K562 (cell line): ENCODE measurements around the gene SDCCAG8. TPM values are rescaled to one million over a fixed set of nuclear protein-coding genes. Genes with fewer than 3 reads are reported as not detected.

ENCODE experiments used
- ATAC-seq: fragments of 200-7000 bp; cut with Tn5 transposase; 3 replicates; pipeline ENCODE4 v1.9.1; 2020; ENCODE audit warnings: moderate library complexity
- BruUV-seq: library from RNA; stranded (reverse); fragments of 400-500 nt; replicated peaks from 2 replicates; lab custom pipeline; 2021; lab: Mats Ljungman, UMichigan
- CTCF ChIA-PET: fragments of 300-600 bp; formaldehyde crosslinking; extraction: SDS; loops from one replicate; lab custom pipeline; 2021; ENCODE audit warnings: low intra/inter-chr PET ratio; lab: Yijun Ruan, JAX
- POLR2A ChIA-PET: fragments of 300-600, 350-650 bp; sonication (Branson Sonifier 250); formaldehyde crosslinking; extraction: SDS; loops from one replicate; lab custom pipeline; 2021; ENCODE audit warnings: antibody characterized with exemption, inconsistent platforms; lab: Yijun Ruan, JAX
- DNase-seq, 4 experiments: peaks; one replicate each; pipeline versions ENCODE4 v3.0.0 to v3.0.0-alpha.2; 2011 to 2018; ENCODE audit warnings: low spot score in 3 of 4, mixed read lengths in 3 of 4; ENCODE audit errors: extremely low read depth in 1 of 4
- FAIRE-seq: peaks from 2 replicates; lab custom pipeline; 2011; peaks lifted over from hg19 to GRCh38; lab: Jason Lieb, UNC
- H2AFZ ChIP-seq: 2 replicates; pipeline ENCODE4 v1.6.0; 2011; ENCODE audit warnings: low read depth, low read length, control low read depth, inconsistent platforms
- H3K27ac ChIP-seq: fragments of 200-600 bp; 3 replicates; pipeline ENCODE4 v1.8.0; 2011; ENCODE audit warnings: low read depth, mild to moderate bottlenecking, control low read depth, inconsistent platforms, low read length, moderate library complexity, mixed read lengths; ENCODE audit errors: extremely low read depth
- H3K27me3 ChIP-seq, 2 experiments: fragments of 300-600 bp in 1 of 2; 2 replicates in 1 of 2; 3 replicates in 1 of 2; pipeline versions ENCODE4 v1.6.0 to v1.8.0; 2011; ENCODE audit warnings: inconsistent platforms in 2 of 2, low read length in 2 of 2, mild to moderate bottlenecking in 1 of 2, mixed read lengths in 1 of 2, moderate library complexity in 1 of 2; ENCODE audit not compliant: control insufficient read depth in 2 of 2, insufficient read depth in 2 of 2
- H3K36me3 ChIP-seq: fragments of 300-600 bp; 3 replicates; pipeline ENCODE4 v1.8.0; 2011; ENCODE audit warnings: mild to moderate bottlenecking, low read length, inconsistent platforms; ENCODE audit not compliant: control insufficient read depth, insufficient read depth
- H3K4me1 ChIP-seq, 2 experiments: fragments of 200-600 bp in 1 of 2; replicated peaks in 1 of 2; 2 replicates in 1 of 2; 3 replicates in 1 of 2; pipeline versions ENCODE4 v1.5.1 to v1.8.0; 2011; ENCODE audit warnings: inconsistent platforms in 2 of 2, low read length in 2 of 2, mild to moderate bottlenecking in 1 of 2, mixed read lengths in 1 of 2, moderate library complexity in 1 of 2; ENCODE audit not compliant: control insufficient read depth in 2 of 2, insufficient read depth in 2 of 2
- H3K4me2 ChIP-seq: 2 replicates; pipeline ENCODE4 v1.6.1; 2011; ENCODE audit warnings: low read length, control low read depth, inconsistent platforms, mixed read lengths; ENCODE audit not compliant: insufficient read depth
- H3K4me3 ChIP-seq: fragments of 200-600 bp; sonication (generic), shearing (Covaris generic); 2 replicates; pipeline ENCODE4 v1.5.1; 2016; ENCODE audit warnings: control low read depth, inconsistent platforms
- H3K79me2 ChIP-seq: fragments of 200-600 bp; 3 replicates; pipeline ENCODE4 v1.8.0; 2011; ENCODE audit warnings: low read length, inconsistent platforms; ENCODE audit not compliant: control insufficient read depth, insufficient read depth
- H3K9ac ChIP-seq, 2 experiments: 2 replicates each; pipeline versions ENCODE4 v1.6.0 to v1.6.1; 2011; ENCODE audit warnings: low read depth in 2 of 2, low read length in 2 of 2, control low read depth in 1 of 2, inconsistent platforms in 1 of 2, mild to moderate bottlenecking in 1 of 2, mixed read lengths in 1 of 2; ENCODE audit not compliant: insufficient read depth in 1 of 2
- H3K9me1 ChIP-seq: one replicate; pipeline ENCODE4 v1.6.0; 2011; ENCODE audit warnings: inconsistent platforms, mild to moderate bottlenecking, low read length, moderate library complexity; ENCODE audit not compliant: control insufficient read depth, insufficient read depth
- H3K9me3 ChIP-seq: replicated peaks from 2 replicates; pipeline ENCODE4 v1.5.1; 2011; ENCODE audit warnings: low read depth, low read length, inconsistent platforms; ENCODE audit not compliant: control insufficient read depth, insufficient read depth
- H4K20me1 ChIP-seq: replicated peaks from 2 replicates; pipeline ENCODE4 v1.6.1; 2011; ENCODE audit warnings: low read length, inconsistent platforms, mixed read lengths; ENCODE audit not compliant: control insufficient read depth, insufficient read depth
- FUS ChIP-seq: fragments of 200-400 bp; formaldehyde crosslinking; optimal IDR thresholded peaks from 2 replicates; pipeline ENCODE3; 2017; ENCODE audit warnings: low read depth, low read length
- KAT2B ChIP-seq: IDR thresholded peaks from one replicate; pipeline ENCODE4 v1.6.1; 2012; ENCODE audit warnings: low read depth, mild to moderate bottlenecking, control low read depth, inconsistent platforms, low read length, moderate library complexity
- MCM2 ChIP-seq: fragments of 450-650 bp; IDR thresholded peaks from 2 replicates; pipeline ENCODE4 v1.6.1; 2017; ENCODE audit warnings: low read depth, mild to moderate bottlenecking
- MCM7 ChIP-seq, 2 experiments: fragments of 450-650 bp; IDR thresholded peaks; 2 replicates each; pipeline ENCODE4 v1.6.1; 2016 to 2018
- MEIS2 ChIP-seq: fragments of 450-650 bp; IDR thresholded peaks from 2 replicates; pipeline ENCODE4 v1.6.1; 2014; ENCODE audit warnings: mild to moderate bottlenecking; ENCODE audit not compliant: partially characterized antibody
- MTF1 ChIP-seq: fragments of 250-450 bp; sonication (Bioruptor Pico); IDR thresholded peaks from 2 replicates; pipeline ENCODE4 v1.9.0; 2021; ENCODE audit warnings: moderate library complexity, mild to moderate bottlenecking, inconsistent platforms, borderline replicate concordance
- SLC30A9 ChIP-seq: fragments of 250-450 bp; sonication (Bioruptor Pico); IDR thresholded peaks from 2 replicates; pipeline ENCODE4 v1.8.0; 2022; ENCODE audit warnings: mild to moderate bottlenecking, moderate library complexity
- ZNF311 ChIP-seq: fragments of 250-450 bp; sonication (Bioruptor Pico); IDR thresholded peaks from 2 replicates; pipeline ENCODE4 v1.4.0; 2020; ENCODE audit warnings: mild to moderate bottlenecking, moderate library complexity
- ZNF324 ChIP-seq: fragments of 250-450 bp; sonication (Bioruptor Pico); IDR thresholded peaks from 2 replicates; pipeline ENCODE4 v1.4.0; 2020; ENCODE audit warnings: mild to moderate bottlenecking
- ZNF639 ChIP-seq, 2 experiments: fragments of 200-800 bp in 1 of 2; sonication (Bioruptor generic) in 1 of 2; sonication (generic) in 1 of 2; formaldehyde crosslinking in 1 of 2; IDR thresholded peaks in 1 of 2; conservative IDR thresholded peaks in 1 of 2; 2 replicates each; pipeline versions ENCODE4 v1.5.0 to v1.6.1; 2016 to 2020; ENCODE audit warnings: missing compliant biosample characterization in 1 of 2, missing genetic modification characterization in 1 of 2, missing genetic modification reagents in 1 of 2
- WGBS: fragments of 100-300 bp; shearing (Covaris generic); methylation state at CpG from one replicate; pipeline ENCODE4 v1.1.6; 2016; ENCODE audit warnings: low coverage, mixed read lengths; ENCODE audit not compliant: insufficient coverage; ENCODE audit errors: missing lambda C conversion rate; 5-methylcytosine and 5-hydroxymethylcytosine counted together
- in situ Hi-C: fragments of 300-500 bp; cut with MboI; formaldehyde crosslinking; loops from 4 replicates; pipeline ENCODE4 v1.15.0; 2018; ENCODE audit warnings: inconsistent platforms, mixed read lengths
- intact Hi-C: fragments of 100-400 bp; cut with micrococcal nuclease; formaldehyde crosslinking; loops from 2 replicates; pipeline ENCODE4 v1.14.2; 2022
- polyA plus RNA-seq, 8 experiments: library from polyadenylated mRNA; depleted of rRNA in 4 of 8; stranded (reverse) in 5 of 8; unstranded in 3 of 8; fragments of >200 nt; fragmentation: Nextera tagmentation in 2 of 8; fragmentation: Illumina TruSeq in 1 of 8; extraction: Ambion mirVana in 2 of 8; extraction: Trizol in 1 of 8; gene quantifications; 2 replicates each; pipeline versions ENCODE4 v1.2.1 to v1.2.3, GENCODE V29; 2011 to 2014; ENCODE audit warnings: inconsistent platforms in 1 of 8, missing spikeins in 1 of 8
- total RNA-seq, 7 experiments: library from RNA; depleted of rRNA in 6 of 7; stranded (reverse); fragments of >200 nt in 6 of 7; fragmentation: Illumina TruSeq in 2 of 7; extraction: Trizol in 2 of 7; gene quantifications; 2 replicates each; pipeline versions ENCODE4 v1.2.1 to v1.2.3, GENCODE V29; 2011 to 2021; ENCODE audit warnings: low replicate concordance in 1 of 7
- TF ChIP-seq, protein P1 (sequence below): fragments of 250-450 bp; sonication (Bioruptor Pico); IDR thresholded peaks from 2 replicates; pipeline ENCODE4 v1.8.0; 2021; ENCODE audit warnings: borderline replicate concordance, mild to moderate bottlenecking, moderate library complexity; ENCODE audit not compliant: poor library complexity, severe bottlenecking
- TF ChIP-seq, protein P2 (sequence below): fragments of 250-450 bp; sonication (Bioruptor Pico); IDR thresholded peaks from 2 replicates; pipeline ENCODE4 v1.6.1; 2021; ENCODE audit warnings: mild to moderate bottlenecking

SDCCAG8 gene
- total and polyA plus RNA-seq, 9 of the 15 experiments (the other 6 are each of a cell fraction or from before 2014, with no cell fraction given), result 17.9 to 36.7 (median 25.4) TPM

- TF ChIP-seq, protein P1, sequence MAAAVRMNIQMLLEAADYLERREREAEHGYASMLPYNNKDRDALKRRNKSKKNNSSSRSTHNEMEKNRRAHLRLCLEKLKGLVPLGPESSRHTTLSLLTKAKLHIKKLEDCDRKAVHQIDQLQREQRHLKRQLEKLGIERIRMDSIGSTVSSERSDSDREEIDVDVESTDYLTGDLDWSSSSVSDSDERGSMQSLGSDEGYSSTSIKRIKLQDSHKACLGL (CRISPR knock-in tag), result no peak
- no peak for TF ChIP-seq MEIS2
- no peak for TF ChIP-seq ZNF324 (CRISPR knock-in tag)
- TF ChIP-seq FUS, result no peak
- TF ChIP-seq MCM2, result no peak
- TF ChIP-seq MTF1, result no peak
- TF ChIP-seq ZNF639 (CRISPR knock-in tag; conservative IDR thresholded peaks at IDR 0.05 in 1 of 2, IDR thresholded peaks at IDR 0.05 in 1 of 2), result no peak
- no peak for TF ChIP-seq SLC30A9
- TF ChIP-seq MCM7 (IDR thresholded peaks at IDR 0.05), result no peak
- TF ChIP-seq, protein P2, sequence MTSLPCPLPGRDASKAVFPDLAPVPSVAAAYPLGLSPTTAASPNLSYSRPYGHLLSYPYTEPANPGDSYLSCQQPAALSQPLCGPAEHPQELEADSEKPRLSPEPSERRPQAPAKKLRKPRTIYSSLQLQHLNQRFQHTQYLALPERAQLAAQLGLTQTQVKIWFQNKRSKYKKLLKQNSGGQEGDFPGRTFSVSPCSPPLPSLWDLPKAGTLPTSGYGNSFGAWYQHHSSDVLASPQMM (CRISPR knock-in tag), result no peak
- TF ChIP-seq KAT2B, result no peak
- TF ChIP-seq ZNF311 (CRISPR knock-in tag), result no peak
- peaks cover 16% of the 10 kb centered on the region; the same call in 2 of the 3 replicates for H3K36me3 ChIP-seq
- no peak overlapping the region for H3K9ac ChIP-seq
- H4K20me1 ChIP-seq, result no peaks in the 10 kb centered on the region
- H3K9me3 ChIP-seq, result peaks cover 7% of the 10 kb centered on the region; the same call in 1 of the 2 replicates
- POLR2A ChIA-PET, result no interaction called here
- H3K79me2 ChIP-seq, result no peaks in the 10 kb centered on the region
- H3K27me3 ChIP-seq, result no peaks in the 10 kb centered on the region
- no peak overlapping the region for H2AFZ ChIP-seq
- H3K4me1 ChIP-seq, result no peaks in the 10 kb centered on the region
- no peak overlapping the region for H3K4me2 ChIP-seq
- H3K4me3 ChIP-seq, result no peak overlapping the region
- no peak for FAIRE-seq
- DNase-seq, result no peak
- H3K9me1 ChIP-seq, result no peaks in the 10 kb centered on the region
- ATAC-seq, result no peak
- in situ Hi-C loops (no loop called here), intact Hi-C loops (no loop called here)
- CTCF ChIA-PET, result no interaction called here
- H3K27ac ChIP-seq, result no peak overlapping the region
- no TSS peak for BruUV-seq
- WGBS, result 92% methylated on average over 5 of the region's 5 CpGs
Measured at GRCh38 chr1:243292117-243292516, 36.3 kb downstream of the SDCCAG8 start.
